HG03571 (cell line): ENCODE results near the gene ANAPC2.

Source experiments
- ATAC-seq: cut with Tn5 transposase; IDR thresholded peaks from one replicate; pipeline ENCODE4 v1.9.1; 2021; ENCODE audit not compliant: unreplicated experiment

Gene ANAPC2, protein sequence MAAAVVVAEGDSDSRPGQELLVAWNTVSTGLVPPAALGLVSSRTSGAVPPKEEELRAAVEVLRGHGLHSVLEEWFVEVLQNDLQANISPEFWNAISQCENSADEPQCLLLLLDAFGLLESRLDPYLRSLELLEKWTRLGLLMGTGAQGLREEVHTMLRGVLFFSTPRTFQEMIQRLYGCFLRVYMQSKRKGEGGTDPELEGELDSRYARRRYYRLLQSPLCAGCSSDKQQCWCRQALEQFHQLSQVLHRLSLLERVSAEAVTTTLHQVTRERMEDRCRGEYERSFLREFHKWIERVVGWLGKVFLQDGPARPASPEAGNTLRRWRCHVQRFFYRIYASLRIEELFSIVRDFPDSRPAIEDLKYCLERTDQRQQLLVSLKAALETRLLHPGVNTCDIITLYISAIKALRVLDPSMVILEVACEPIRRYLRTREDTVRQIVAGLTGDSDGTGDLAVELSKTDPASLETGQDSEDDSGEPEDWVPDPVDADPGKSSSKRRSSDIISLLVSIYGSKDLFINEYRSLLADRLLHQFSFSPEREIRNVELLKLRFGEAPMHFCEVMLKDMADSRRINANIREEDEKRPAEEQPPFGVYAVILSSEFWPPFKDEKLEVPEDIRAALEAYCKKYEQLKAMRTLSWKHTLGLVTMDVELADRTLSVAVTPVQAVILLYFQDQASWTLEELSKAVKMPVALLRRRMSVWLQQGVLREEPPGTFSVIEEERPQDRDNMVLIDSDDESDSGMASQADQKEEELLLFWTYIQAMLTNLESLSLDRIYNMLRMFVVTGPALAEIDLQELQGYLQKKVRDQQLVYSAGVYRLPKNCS

DNA sequence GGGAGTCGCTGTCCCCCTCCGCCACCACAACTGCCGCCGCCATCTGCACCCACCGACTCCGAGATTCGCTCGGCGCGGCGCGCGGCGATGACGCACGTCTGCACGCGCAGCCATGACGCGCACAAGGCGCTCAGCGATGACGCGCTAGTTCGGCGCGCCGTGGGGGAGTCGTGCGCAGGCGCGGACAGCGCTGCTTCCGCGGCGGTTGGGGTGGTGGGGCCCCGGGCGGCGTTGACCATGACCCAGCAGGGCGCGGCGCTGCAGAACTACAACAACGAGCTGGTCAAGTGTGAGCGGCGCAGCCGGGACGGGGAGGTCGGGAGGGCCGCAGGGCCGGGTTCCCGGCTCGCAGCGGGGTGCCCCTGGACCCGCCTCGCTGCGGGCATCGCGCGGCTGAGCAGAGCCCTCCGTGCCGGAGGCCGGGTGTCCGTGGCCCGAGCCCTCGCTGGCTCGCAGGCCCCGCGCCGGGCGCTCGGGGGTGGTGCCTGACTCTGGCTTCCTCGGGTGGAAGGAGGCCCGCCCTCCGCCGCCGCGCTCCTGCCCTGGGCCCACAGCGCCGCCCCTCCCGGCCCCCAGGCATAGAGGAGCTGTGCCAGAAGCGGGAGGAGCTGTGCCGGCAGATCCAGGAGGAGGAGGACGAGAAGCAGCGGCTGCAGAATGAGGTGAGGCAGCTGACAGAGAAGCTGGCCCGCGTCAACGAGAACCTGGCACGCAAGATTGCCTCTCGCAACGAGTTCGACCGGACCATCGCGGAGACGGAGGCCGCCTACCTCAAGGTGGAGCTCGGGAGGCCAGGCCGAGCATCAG is at the start of gene ANAPC2, which contains the start of gene SSNA1:
TSS of gene ANAPC2 (minus strand) at position 71 of the 807 bp plus-strand sequence. CDS start at position 43, 28 bp downstream.
TSS of gene SSNA1 (plus strand) at position 187 of the 807 bp plus-strand sequence. CDS start at position 238, 51 bp downstream.
- peak; percentile 73 for ATAC-seq

DNA sequence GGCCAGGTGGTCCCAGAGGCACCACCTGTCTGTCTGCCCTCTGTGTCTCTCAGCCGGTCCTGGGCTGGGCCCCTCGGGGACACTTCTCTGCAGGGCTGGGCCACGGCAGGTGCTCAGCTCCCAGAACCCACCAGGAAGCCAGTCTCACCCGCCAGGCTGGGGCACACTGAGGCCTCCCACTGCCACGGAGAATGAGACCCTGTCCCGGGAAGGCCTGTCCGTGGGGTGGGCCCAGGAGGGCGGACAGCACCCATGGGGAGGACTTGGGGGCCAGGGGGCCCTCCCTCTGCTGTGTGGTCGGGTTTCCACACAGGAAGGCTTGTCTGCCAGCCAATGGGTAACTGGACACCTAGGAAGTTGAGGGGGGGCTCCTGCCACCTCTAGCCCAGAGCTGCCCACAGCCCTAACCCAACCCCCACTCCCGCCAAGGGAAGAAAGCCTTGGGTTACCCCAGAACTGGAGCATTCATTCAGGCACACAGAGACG is 48.6 kb upstream of the ANAPC2 start:
- no peak for ATAC-seq

DNA sequence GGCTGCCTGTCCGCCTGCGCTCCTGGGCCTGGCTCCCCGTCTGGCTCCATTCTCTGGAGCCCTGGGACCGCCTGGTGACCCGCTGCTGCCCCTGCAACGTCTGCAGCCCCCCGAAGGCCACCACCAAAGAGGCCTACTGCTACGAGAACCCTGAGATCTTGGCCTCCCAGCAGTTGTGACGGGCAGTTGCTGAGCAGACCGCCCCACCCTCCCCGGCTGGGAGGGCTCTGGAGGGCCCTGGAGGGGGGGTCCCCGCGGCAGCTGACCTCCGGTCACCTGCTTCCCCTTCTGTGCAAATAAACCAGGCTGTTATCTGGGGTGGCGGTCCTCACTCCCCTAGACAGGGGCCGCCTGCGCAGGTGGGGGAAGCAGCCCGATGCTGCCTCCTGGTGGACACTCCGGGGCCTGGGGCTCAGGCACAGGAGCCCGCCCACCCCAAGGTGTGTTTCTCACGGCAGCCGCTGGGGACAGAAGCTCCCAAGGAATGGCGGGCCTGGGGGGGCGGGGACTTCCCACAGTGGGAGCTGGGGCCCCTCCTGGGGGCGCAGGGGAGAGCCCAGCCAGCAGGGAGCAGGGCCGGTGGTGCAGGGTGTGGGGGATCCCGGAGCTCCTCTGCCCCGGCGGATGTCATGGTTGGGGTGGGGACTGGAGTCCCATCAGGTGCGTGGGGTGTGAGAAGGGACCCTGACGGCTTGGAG is 48.0 kb upstream of the ANAPC2 start:
- ATAC-seq: no peak

DNA sequence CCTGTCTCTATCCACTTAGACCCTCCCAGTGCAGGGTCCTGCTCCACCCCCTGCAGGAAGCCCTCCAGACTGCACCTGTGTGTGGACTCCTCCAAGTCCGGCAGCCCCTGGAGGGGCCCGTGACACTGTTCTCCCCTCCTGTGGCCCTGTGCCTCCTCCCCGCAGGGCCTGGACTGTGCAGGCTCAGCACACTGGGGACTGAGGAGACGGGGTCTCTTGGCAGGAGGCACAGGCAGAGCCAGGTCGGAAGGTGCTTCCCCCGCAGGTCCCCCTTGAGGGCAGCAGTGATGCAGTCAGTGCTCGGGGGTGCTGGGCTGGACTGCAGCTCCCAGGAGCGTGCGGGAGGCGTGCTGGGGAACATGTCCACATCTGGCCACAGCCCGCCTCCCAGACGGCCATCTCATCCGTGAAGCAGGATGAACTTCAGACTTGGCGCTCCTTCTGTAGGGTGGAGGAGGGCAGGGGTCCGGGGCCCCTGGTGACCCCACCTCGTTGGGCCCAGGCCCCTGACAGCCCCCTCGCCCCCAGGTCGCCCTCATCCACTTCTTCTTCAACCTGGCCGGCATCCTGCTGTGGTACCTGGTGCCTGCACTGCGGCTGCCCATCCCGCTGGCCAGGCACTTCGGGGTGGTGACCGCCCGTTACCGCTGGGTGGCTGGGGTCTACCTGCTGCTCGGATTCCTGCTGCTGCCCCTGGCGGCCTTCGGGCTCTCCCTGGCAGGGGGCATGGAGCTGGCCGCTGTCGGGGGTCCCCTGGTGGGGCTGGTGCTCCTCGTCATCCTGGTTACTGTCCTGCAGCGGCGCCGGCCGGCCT is 47.3 kb upstream of the ANAPC2 start:
- ATAC-seq: no peak

DNA sequence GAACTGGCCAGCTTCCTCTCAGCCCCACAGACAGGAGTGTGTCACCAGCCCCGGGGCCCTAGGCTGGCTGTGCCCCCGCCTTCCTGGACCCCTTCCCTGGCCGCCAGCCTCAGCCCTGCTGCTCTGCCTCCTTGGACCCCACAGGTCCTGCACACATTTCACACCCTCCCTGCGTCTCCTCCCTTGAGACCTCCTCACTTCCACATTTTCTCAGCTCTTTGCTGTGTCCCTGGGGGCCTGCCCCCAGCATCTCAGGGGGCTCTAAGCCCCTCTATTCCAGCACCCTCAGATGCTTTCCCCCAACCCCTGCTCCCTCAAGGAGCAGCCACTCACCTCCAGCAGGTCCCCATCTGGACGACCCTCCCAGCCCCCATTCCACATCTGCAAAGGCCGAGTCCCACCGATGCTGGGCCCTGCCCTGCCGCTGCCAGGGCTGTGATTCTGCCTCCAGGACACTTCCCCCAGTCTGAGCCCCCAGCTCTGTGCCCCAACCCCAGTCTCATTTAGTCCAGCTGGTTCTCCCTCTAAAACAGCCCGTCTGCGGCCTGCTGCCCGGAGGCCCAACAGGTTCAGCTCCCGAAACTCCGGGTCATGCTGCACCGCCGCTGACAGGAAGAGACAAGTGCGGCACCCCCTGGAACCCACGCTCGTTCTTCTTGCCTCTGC is 46.5 kb upstream of the ANAPC2 start:
- ATAC-seq: no peak

DNA sequence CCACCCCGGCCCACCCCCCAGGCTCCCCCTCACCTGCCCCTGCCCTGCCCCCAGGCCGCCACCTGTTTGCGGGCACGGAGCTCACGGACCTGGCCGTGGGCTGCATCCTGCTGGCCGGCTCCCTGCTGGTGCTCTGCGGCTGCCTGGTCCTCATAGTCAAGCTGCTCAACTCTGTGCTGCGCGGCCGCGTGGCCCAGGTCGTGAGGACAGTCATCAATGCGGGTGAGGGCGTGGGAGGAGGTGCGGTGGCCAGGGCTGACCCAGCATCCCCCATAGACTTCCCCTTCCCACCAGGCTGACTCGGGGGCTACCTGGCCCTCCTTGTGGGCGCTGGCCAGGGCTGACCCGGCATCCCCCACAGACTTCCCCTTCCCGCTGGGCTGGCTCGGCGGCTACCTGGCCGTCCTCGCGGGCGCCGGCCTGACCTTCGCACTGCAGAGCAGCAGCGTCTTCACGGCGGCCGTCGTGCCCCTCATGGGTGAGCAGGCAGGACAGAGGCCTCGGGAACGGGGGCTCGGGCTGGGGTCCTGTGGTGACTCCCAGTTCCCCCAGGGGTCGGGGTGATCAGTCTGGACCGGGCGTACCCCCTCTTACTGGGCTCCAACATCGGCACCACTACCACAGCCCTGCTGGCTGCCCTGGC is 45.8 kb upstream of the ANAPC2 start:
- no peak for ATAC-seq

DNA sequence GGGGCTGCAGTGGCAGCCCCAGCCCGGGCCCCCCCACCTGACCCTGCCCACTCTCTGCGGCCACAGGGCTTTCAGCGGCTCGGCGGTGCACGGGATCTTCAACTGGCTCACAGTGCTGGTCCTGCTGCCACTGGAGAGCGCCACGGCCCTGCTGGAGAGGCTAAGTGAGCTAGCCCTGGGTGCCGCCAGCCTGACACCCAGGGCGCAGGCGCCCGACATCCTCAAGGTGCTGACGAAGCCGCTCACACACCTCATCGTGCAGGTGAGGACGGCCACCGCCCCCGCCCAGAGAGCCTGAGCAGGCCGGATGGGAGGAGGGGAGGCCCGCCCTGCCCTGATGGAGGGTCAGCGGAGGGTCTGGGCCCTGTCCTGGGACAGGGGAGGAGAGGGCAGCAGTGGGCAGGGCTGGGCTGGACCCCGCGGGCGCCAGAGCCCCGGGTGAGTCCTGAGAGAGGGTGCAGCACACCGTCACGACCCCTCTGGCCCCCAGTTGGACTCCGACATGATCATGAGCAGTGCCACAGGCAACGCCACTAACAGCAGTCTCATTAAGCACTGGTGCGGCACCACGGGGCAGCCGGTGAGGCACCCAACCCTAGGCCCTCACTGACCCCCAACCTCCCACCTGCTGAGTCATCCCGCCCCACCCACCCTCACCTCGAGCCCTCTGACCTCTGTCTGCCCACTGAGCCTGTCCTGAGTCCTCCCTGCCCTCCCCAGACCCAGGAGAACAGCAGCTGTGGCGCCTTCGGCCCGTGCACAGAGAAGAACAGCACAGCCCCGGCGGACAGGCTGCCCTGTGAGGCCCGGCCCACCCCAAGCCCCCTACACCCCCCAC is 45.0 kb upstream of the ANAPC2 start:
- no peak for ATAC-seq

DNA sequence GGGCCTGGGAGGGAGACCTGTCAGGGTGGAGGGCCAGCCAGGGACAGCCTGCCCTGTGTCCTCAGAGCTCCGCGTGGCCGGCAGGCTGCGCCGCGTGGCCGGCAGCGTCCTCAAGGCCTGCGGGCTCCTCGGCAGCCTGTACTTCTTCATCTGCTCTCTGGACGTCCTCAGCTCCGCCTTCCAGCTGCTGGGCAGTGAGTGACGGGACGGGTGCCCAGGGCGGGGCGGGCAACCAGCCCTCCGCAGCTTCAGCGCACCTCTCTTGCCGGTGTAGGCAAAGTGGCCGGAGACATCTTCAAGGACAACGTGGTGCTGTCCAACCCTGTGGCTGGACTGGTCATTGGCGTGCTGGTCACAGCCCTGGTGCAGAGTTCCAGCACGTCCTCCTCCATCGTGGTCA is 44.1 kb upstream of the ANAPC2 start:
- no peak for ATAC-seq

DNA sequence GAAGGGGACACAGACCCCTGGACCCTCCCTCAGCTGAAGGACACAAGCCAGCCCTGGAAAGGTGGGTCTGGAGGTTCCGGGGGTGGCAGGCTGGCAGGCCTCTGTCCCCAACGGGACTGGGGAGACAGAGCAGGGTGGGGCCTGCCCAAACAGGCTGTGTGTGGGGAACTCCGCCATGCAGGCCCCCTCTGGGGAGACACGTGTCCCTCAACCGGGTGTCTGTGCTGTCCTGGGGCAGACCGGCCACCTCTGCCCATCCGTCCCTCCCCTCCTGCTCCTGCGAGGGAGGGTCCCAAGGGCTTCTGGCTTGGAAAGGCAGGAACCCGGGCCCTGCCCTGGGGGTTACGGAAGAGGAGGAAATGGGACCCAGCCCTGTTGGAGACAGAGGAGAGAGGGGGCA is 43.7 kb upstream of the ANAPC2 start:
- no peak for ATAC-seq

DNA sequence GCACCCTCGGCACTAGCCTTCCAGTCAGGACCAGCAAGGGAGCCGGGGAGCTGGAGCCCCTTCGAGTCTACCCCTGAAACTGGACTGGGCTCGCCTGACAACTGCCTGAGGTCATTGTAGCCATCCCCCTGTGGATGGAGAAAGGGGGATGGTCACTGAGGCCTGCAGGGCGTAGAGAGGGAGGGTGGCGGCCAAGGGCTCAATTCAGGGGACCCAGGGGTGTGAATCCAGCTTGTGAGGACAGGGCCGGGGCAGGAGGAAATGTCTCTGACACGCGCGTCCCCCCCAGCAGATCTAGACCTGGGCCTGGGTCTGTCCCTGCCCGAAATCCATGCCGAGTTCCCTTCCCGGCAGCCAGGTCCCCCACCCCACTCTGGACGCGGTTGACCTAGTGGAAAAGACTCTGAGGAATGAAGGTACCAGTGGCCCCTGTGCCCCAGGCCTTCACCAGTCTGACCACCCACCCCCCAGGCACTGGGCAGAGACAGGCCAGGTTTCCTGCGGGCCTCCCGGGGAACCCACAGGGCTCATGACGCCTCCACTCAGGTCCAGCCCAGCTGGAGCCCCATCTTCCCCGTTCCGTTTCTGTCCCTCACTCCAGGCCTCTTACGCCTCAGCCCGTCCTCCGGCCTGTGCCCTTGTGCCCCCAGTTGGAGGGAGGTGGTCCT is 43.1 kb upstream of the ANAPC2 start:
- ATAC-seq: no peak

DNA sequence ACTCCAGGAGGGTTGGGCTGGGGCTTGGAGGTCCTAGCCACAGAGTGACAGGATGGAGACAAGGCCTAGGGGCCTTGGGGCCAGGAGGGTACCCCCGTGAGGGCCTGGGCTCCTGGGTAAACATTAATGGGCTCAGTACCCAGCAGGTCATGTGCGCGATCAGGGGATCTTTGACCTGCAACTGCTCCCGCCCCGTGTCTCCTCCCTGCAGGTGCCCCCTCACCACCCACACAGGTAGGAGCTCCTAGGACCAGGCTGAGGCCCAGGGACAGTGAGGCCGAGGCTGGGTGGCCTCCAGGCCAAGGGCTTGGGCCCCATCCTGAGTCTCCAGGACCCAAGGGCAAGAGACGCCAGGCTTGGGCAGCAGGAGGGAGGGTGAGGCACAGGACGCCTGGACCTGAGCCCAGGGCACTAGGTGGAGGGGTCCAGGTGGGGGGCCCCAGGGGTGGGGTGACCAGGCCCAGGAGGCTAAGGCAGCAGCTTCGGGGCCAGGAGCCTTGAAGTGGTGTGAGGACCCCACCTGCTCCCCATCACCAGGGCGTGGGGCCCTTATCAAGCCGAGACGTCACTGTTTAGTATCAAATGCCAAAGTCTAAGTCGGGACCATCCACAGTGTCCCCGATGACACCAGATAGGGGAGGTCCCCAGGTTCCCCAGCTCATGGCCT is 42.5 kb upstream of the ANAPC2 start, which contains the start of gene SLC34A3:
TSS of gene SLC34A3 (plus strand) at position 197 of the 667 bp plus-strand sequence. CDS start 802 bp downstream, outside the sequence.
- ATAC-seq: no peak

DNA sequence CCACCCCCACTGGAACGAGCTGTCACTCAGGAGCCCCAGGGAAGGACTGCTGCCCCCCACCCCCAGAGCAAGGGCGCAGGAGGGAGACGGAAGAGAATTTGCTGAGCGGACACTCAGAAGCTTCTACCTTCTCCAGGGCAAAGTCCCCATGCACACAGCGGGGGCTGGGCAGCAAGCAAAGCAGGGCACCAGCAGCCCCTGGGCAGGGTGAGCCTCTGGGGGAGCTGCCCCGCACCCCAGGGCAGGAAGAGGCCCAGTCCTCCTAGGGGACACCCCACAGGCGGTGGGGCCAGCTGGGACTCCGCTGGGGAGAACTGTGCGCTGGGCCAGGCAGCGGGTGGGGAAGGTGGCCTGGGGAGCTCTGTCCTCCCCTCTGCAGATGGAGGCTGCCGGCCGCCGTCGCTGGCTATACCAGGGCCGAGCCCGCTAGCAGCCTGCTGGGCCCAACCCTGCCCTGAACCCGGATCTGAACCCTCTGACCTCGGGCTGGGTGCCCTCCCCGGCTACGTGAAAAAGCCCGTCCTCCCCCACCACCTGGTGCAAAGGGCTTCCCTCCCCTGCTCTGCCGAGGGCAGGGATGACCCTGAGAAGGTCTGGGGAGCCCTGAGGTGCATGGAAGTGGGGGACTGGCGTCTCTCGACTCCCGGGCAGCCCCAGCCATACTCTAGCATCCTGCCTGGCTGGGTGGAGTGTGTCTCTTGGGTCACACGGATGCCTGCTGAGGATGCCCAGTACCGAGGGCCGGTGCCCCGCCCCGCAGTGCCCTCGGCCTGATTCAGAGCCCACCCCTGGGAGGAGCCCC is 41.7 kb upstream of the ANAPC2 start:
- ATAC-seq: no peak

DNA sequence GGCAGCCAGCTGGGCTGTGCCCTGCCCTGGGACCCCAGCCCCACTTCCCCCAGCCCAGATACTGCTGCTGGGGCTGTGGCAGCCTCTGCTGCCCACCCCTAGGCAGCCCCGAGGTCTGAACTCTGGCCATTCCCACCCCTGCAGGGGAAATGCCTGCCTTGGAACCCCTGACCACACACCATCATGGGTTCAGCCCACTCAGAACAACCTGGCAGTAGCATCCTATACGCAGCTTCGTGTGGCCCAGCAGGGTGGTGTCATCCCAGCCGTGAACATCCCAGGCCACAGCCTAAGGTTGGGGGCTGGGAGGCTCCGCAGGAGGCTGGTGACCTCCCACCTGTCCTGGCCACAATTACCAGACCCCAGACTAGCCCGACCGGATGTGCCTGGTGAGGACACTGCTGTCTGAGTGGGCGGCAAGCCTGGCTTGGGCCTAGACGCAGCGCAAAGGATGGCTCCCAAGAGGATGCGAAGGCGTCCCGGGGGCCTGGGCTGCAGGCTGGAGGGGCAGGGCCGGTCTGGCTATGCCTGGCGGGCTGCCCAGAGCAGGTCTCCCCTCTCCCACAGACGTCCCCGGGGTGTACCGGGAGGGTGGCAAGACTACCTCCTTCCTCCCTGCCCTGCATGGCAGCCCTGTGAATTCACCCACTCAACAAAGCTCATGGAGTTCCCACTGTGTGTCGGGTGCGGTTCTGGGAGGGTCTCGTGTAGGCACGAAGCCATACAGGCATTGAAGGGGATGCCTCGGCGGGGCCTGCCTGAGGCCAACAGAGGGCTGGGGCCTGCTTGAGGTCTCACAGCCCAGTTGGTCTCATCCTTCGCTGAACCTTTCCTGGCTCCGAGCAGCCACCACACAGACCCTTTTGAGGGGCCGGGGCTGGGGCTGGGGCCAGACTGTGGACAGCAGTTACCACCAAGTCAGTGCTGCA is 40.9 kb upstream of the ANAPC2 start:
- ATAC-seq: no peak

DNA sequence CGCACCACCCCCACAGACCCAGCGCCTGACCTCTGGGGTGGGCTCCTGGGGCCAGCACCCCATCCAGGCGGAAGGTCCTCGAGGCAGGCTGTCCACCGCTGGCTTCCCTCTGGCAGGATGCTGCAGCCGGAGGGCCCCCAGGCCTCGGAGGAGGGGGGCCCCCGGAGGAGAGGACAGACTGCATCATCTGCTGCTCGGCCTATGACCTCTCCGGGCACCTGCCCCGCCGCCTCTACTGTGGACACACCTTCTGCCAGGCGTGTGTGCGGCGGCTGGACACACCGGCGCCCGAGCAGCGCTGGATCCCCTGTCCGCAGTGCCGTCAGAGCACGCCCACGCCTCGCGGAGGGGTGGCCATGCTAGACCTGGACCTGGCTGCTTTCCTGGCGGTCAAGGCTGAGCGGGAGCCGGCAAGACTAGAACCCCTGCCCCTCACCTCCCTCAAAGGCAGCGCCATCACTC is 40.2 kb upstream of the ANAPC2 start:
- ATAC-seq: no peak
